Measurements from ENCODE around the gene ZFPL1.

ZFPL1 gene

GRCh38 chr11:65060913-65061408 is 23.1 kb upstream of the ZFPL1 start:
- Histone ChIP-seq H3K27ac (ENCODE audit: low read depth, low read length, severe bottlenecking) (no peak overlapping the region), H3K4me3 (ENCODE audit: extremely low read depth, insufficient read depth, low read length, poor library complexity, severe bottlenecking) (no peak overlapping the region), H3K36me3 (ENCODE audit: control insufficient read depth, insufficient read depth, low read length) (no peaks in the 10 kb centered on the region), H3K9me3 (ENCODE audit: control insufficient read depth, low read length) (no peaks in the 10 kb centered on the region), H3K4me1 (ENCODE audit: control insufficient read depth, insufficient read depth, low read length, poor library complexity, severe bottlenecking) (no peaks in the 10 kb centered on the region)
- WGBS, 2 experiments (ENCODE audit: insufficient coverage in 2 of 2): 57 to 69% methylated on average over 7 to 8 of the region's 9 CpGs

DNA sequence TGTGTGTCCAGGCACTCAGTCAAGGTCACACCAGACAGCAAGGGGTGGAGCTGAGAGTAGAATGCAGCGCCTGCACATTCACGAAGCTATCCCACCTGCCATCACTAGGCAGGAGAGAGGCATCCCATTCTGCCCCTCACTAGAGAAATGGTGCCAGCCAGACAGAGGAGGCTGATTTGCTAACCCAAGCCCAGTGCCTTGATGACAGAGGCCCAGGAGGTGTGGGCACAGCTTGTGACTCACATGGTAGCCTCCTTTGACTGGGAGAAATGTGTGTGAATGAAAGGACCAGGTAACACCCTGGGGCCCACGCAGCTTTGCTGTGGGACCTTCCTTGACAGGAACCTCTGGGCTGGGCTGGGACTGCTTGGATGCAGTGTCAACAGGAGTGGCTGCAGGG is 20.5 kb upstream of the ZFPL1 start:
- Histone ChIP-seq H3K27ac (ENCODE audit: low read depth, low read length, severe bottlenecking) (no peak overlapping the region), H3K9me3 (ENCODE audit: control insufficient read depth, low read length) (no peaks in the 10 kb centered on the region), H3K4me1 (ENCODE audit: control insufficient read depth, insufficient read depth, low read length, poor library complexity, severe bottlenecking) (no peaks in the 10 kb centered on the region), H3K4me3 (ENCODE audit: extremely low read depth, insufficient read depth, low read length, poor library complexity, severe bottlenecking) (no peak overlapping the region), H3K36me3 (ENCODE audit: control insufficient read depth, insufficient read depth, low read length) (no peaks in the 10 kb centered on the region)
- WGBS, 2 experiments (ENCODE audit: insufficient coverage in 2 of 2): 76 to 81% methylated on average over 2 to 3 of the region's 3 CpGs

GRCh38 chr11:65064847-65065240 is 19.2 kb upstream of the ZFPL1 start:
- 90 to 100% methylated on average over 2 of the region's 4 CpGs for WGBS, 2 experiments (ENCODE audit: insufficient coverage in 2 of 2)
- H3K9me3 ChIP-seq (ENCODE audit: control insufficient read depth, low read length): no peaks in the 10 kb centered on the region

GRCh38 chr11:65065851-65066250 is 18.2 kb upstream of the ZFPL1 start:
- no peaks in the 10 kb centered on the region for H3K36me3 ChIP-seq (ENCODE audit: control insufficient read depth, insufficient read depth, low read length)
- H3K27ac ChIP-seq (ENCODE audit: low read depth, low read length, severe bottlenecking): no peak overlapping the region
- no peaks in the 10 kb centered on the region for H3K9me3 ChIP-seq (ENCODE audit: control insufficient read depth, low read length)
- H3K4me1 ChIP-seq (ENCODE audit: control insufficient read depth, insufficient read depth, low read length, poor library complexity, severe bottlenecking): no peaks in the 10 kb centered on the region
- H3K4me3 ChIP-seq (ENCODE audit: extremely low read depth, insufficient read depth, low read length, poor library complexity, severe bottlenecking): no peak overlapping the region
- WGBS, 2 experiments (ENCODE audit: insufficient coverage in 2 of 2): 92 to 97% methylated on average over 2 to 5 of the region's 7 CpGs

More at GRCh38 chr11:65064847-65065240, 19.2 kb upstream of the ZFPL1 start:
- H3K27ac ChIP-seq (ENCODE audit: low read depth, low read length, severe bottlenecking): no peak overlapping the region
- no peaks in the 10 kb centered on the region for H3K36me3 ChIP-seq (ENCODE audit: control insufficient read depth, insufficient read depth, low read length)
- H3K4me3 ChIP-seq (ENCODE audit: extremely low read depth, insufficient read depth, low read length, poor library complexity, severe bottlenecking): no peak overlapping the region
- no peaks in the 10 kb centered on the region for H3K4me1 ChIP-seq (ENCODE audit: control insufficient read depth, insufficient read depth, low read length, poor library complexity, severe bottlenecking)

DNA sequence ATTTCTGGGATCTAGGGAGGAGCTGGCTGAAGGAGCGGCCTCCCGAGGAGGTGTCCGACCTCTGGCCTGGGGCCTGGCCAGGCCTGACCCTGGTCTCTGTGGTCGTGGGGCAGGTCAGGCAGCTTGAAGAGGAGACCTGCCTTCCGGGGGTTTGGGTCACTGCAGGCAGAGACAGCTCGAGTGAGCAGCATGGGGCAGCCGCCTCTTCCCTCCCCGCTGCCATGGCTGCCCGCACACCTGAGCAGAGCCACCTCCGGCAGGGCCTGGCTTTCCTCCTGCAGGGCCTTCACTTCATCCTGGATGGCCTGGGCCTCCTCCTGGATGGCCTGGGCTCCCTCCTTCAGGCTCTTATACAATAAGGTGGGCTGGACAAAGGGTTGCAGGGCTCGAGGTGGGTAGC is 17.7 kb upstream of the ZFPL1 start:
- Histone ChIP-seq H3K36me3 (ENCODE audit: control insufficient read depth, insufficient read depth, low read length) (no peaks in the 10 kb centered on the region), H3K4me3 (ENCODE audit: extremely low read depth, insufficient read depth, low read length, poor library complexity, severe bottlenecking) (no peak overlapping the region), H3K9me3 (ENCODE audit: control insufficient read depth, low read length) (no peaks in the 10 kb centered on the region), H3K4me1 (ENCODE audit: control insufficient read depth, insufficient read depth, low read length, poor library complexity, severe bottlenecking) (no peaks in the 10 kb centered on the region), H3K27ac (ENCODE audit: low read depth, low read length, severe bottlenecking) (no peak overlapping the region)
- WGBS, 2 experiments (ENCODE audit: insufficient coverage in 2 of 2): 79 to 87% methylated on average over 10 to 11 of the region's 11 CpGs

- Histone ChIP-seq H3K27ac (ENCODE audit: low read depth, low read length, severe bottlenecking) (no peak overlapping the region), H3K36me3 (ENCODE audit: control insufficient read depth, insufficient read depth, low read length) (no peaks in the 10 kb centered on the region), H3K4me3 (ENCODE audit: extremely low read depth, insufficient read depth, low read length, poor library complexity, severe bottlenecking) (no peak overlapping the region), H3K4me1 (ENCODE audit: control insufficient read depth, insufficient read depth, low read length, poor library complexity, severe bottlenecking) (no peaks in the 10 kb centered on the region), H3K9me3 (ENCODE audit: control insufficient read depth, low read length) (no peaks in the 10 kb centered on the region)
- 60 to 77% methylated on average over 2 to 4 of the region's 4 CpGs for WGBS, 2 experiments (ENCODE audit: insufficient coverage in 2 of 2)
Observed at GRCh38 chr11:65066805-65067291, 17.2 kb upstream of the ZFPL1 start.

DNA sequence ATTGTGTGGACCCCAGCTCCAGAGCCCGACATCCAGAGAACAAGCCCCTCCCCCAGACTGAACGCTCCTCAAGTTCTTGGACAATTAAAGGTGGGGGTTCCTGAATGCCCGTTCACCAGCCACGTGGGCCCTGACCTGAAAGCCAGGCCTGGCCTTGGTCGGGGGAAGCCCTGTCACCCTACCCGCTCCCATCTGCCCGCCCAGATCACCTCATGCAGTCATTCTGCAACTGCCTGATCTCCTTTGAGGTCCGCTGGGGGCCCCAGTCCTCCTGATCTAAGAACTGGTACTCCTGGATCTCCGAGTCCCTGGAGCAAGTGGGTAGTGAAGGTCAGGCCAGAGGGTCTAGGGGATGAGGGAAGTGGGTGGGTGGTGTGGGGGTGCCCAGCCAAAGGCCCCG is 16.6 kb upstream of the ZFPL1 start:
- Histone ChIP-seq H3K27ac (ENCODE audit: low read depth, low read length, severe bottlenecking) (no peak overlapping the region), H3K4me1 (ENCODE audit: control insufficient read depth, insufficient read depth, low read length, poor library complexity, severe bottlenecking) (no peaks in the 10 kb centered on the region), H3K36me3 (ENCODE audit: control insufficient read depth, insufficient read depth, low read length) (no peaks in the 10 kb centered on the region), H3K9me3 (ENCODE audit: control insufficient read depth, low read length) (no peaks in the 10 kb centered on the region), H3K4me3 (ENCODE audit: extremely low read depth, insufficient read depth, low read length, poor library complexity, severe bottlenecking) (no peak overlapping the region)
- 73 to 90% methylated on average over 4 to 7 of the region's 10 CpGs for WGBS, 2 experiments (ENCODE audit: insufficient coverage in 2 of 2)

DNA sequence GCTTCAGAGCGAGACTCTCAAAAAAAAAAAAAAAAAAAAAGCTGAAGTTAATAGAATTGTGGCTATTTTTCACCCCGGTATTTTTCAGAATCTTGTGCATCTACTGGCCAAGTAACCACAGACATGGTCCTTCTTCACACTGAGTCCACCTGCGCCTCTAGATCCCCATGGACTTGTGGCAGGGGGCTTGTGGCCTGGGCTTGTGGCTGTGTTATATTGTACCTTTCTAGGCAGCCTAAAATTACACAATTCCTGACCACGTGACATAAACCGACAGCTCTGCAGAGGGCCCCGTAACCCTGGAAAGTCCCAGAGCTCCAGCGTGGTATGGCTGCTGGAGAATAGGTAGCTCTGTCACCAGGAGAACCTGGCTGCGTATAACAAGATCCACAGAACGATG is 14.8 kb upstream of the ZFPL1 start:
- Histone ChIP-seq H3K4me1 (ENCODE audit: control insufficient read depth, insufficient read depth, low read length, poor library complexity, severe bottlenecking) (no peaks in the 10 kb centered on the region), H3K4me3 (ENCODE audit: extremely low read depth, insufficient read depth, low read length, poor library complexity, severe bottlenecking) (no peak overlapping the region), H3K36me3 (ENCODE audit: control insufficient read depth, insufficient read depth, low read length) (no peaks in the 10 kb centered on the region), H3K27ac (ENCODE audit: low read depth, low read length, severe bottlenecking) (no peak overlapping the region), H3K9me3 (ENCODE audit: control insufficient read depth, low read length) (no peaks in the 10 kb centered on the region)
- WGBS, 2 experiments (ENCODE audit: insufficient coverage in 2 of 2): 93 to 100% methylated on average over 1 to 2 of the region's 9 CpGs

DNA sequence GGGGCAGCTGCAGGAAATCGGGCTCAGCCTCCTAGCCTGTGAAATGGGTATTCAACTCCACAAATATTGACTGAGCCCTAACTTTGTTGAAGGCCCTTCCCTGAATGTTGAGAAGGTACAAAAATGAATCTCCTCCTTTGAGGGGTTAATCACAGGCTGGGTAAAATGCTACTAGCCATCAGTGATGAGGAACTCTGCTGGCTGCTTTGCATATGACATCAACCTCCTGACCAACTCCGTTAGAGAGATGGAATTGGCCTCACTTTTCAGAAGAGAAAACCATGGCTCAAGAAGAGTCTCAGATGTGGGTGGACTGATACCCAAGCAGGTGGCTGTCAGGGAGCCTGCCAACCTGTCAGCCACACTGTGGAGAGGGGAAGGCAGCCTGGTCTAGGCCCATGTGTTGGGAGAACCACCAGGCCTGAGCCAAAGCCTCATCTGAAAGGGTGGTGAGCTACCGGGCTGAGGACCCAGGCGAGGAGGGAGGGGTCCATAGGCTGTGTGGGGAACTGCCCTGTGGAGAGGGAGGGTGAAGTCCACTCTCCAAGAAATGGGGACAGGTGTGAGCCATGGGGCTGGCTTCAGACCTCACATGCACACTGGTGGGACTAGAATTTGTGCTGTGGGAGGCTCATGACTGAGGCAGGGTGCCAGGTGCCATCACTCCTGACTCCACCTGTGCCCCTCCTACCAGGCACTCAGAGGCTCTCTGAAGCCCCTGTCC is 12.0 kb upstream of the ZFPL1 start:
- 83 to 93% methylated on average over 2 to 3 of the region's 4 CpGs for WGBS, 2 experiments (ENCODE audit: insufficient coverage in 2 of 2)
- H3K4me3 ChIP-seq (ENCODE audit: extremely low read depth, insufficient read depth, low read length, poor library complexity, severe bottlenecking): no peak overlapping the region
- H3K9me3 ChIP-seq (ENCODE audit: control insufficient read depth, low read length): no peaks in the 10 kb centered on the region
- peaks cover 14% of the 10 kb centered on the region for H3K36me3 ChIP-seq (ENCODE audit: control insufficient read depth, insufficient read depth, low read length)
- no peaks in the 10 kb centered on the region for H3K4me1 ChIP-seq (ENCODE audit: control insufficient read depth, insufficient read depth, low read length, poor library complexity, severe bottlenecking)
- H3K27ac ChIP-seq (ENCODE audit: low read depth, low read length, severe bottlenecking): no peak overlapping the region

GRCh38 chr11:65072631-65072966 is 11.4 kb upstream of the ZFPL1 start:
- Histone ChIP-seq H3K27ac (ENCODE audit: low read depth, low read length, severe bottlenecking) (no peak overlapping the region), H3K36me3 (ENCODE audit: control insufficient read depth, insufficient read depth, low read length) (peaks cover 16% of the 10 kb centered on the region), H3K4me3 (ENCODE audit: extremely low read depth, insufficient read depth, low read length, poor library complexity, severe bottlenecking) (no peak overlapping the region), H3K9me3 (ENCODE audit: control insufficient read depth, low read length) (no peaks in the 10 kb centered on the region), H3K4me1 (ENCODE audit: control insufficient read depth, insufficient read depth, low read length, poor library complexity, severe bottlenecking) (no peaks in the 10 kb centered on the region)
- 80 to 100% methylated on average over 1 of the region's 1 CpG for WGBS, 2 experiments (ENCODE audit: insufficient coverage in 2 of 2)

DNA sequence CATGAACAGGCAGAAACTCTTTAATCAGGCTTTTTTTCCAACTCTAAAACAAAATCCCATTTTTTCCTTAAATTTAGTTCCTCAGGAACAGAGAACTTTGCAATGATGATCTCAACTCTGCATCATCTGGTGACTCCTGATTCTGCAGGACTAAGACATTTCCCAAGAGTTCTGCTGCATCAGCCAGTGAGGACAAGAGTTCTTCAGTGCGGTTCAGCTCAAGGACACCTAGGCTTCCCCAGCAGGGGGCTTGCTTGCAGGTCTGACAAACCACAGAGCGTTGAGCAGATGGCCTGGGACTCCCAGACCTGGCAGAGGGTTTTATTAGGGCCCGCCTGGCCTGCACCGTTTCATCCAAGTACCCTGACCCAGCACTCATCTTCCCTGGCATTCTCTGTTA is 6.6 kb upstream of the ZFPL1 start:
- H3K9me3 ChIP-seq (ENCODE audit: control insufficient read depth, low read length): no peaks in the 10 kb centered on the region
- no peak overlapping the region for H3K27ac ChIP-seq (ENCODE audit: low read depth, low read length, severe bottlenecking)
- no peaks in the 10 kb centered on the region for H3K4me1 ChIP-seq (ENCODE audit: control insufficient read depth, insufficient read depth, low read length, poor library complexity, severe bottlenecking)
- H3K4me3 ChIP-seq (ENCODE audit: extremely low read depth, insufficient read depth, low read length, poor library complexity, severe bottlenecking): no peak overlapping the region
- 89 to 92% methylated on average over 2 to 4 of the region's 4 CpGs for WGBS, 2 experiments (ENCODE audit: insufficient coverage in 2 of 2)
- H3K36me3 ChIP-seq (ENCODE audit: control insufficient read depth, insufficient read depth, low read length): peaks cover 62% of the 10 kb centered on the region
